Non-pigmented ciliary epithelial cell (primary cell): ENCODE data around the gene ENGASE.
A peak's percentile ranks its signal among the peaks of the same experiment; 100 is the strongest.

Experiments used
- DNase-seq: peaks from one replicate; pipeline ENCODE4 v3.0.0-alpha.2; 2010; ENCODE audit warnings: low read depth

Gene ENGASE

GRCh38 chr17:79038545-79039135 is 36.0 kb upstream of the ENGASE start:
- DNase-seq = peak; percentile 64

GRCh38 chr17:79039171-79039570 is 35.5 kb upstream of the ENGASE start:
- DNase-seq = no peak

- no peak for DNase-seq
These were observed 34.7 kb upstream of the ENGASE start for GRCh38 chr17:79039886-79040285.

- DNase-seq = no peak
These were observed 33.5 kb upstream of the ENGASE start for GRCh38 chr17:79041041-79041570.

GRCh38 chr17:79041723-79042420 is 32.8 kb upstream of the ENGASE start:
- DNase-seq = no peak

- DNase-seq = no peak
These were observed 32.0 kb upstream of the ENGASE start for GRCh38 chr17:79042421-79043190.

- DNase-seq = no peak
These were observed 31.3 kb upstream of the ENGASE start for GRCh38 chr17:79043191-79043930.

- DNase-seq = no peak
These were observed 30.7 kb upstream of the ENGASE start for GRCh38 chr17:79043931-79044320.

GRCh38 chr17:79044462-79044861 is 30.2 kb upstream of the ENGASE start:
- DNase-seq = no peak

GRCh38 chr17:79045001-79045729 is 29.5 kb upstream of the ENGASE start:
- no peak for DNase-seq

- no peak for DNase-seq
These were observed 28.8 kb upstream of the ENGASE start for GRCh38 chr17:79045842-79046196.

- no peak for DNase-seq
These were observed 28.3 kb upstream of the ENGASE start for GRCh38 chr17:79046197-79046915.

- no peak for DNase-seq
These were observed 27.7 kb upstream of the ENGASE start for GRCh38 chr17:79046916-79047280.

GRCh38 chr17:79047291-79047920 is 27.2 kb upstream of the ENGASE start:
- no peak for DNase-seq

- DNase-seq = no peak
These were observed 26.4 kb upstream of the ENGASE start for GRCh38 chr17:79047923-79048825.

- no peak for DNase-seq
These were observed 25.5 kb upstream of the ENGASE start for GRCh38 chr17:79048826-79049755.

GRCh38 chr17:79049821-79050220 is 24.8 kb upstream of the ENGASE start:
- DNase-seq = no peak

GRCh38 chr17:79050551-79050950 is 24.1 kb upstream of the ENGASE start:
- no peak for DNase-seq
